ENCODE data around the gene STPG3.
A peak's percentile ranks its signal among the peaks of the same experiment; 100 is the strongest.

The STPG3 gene

DNA sequence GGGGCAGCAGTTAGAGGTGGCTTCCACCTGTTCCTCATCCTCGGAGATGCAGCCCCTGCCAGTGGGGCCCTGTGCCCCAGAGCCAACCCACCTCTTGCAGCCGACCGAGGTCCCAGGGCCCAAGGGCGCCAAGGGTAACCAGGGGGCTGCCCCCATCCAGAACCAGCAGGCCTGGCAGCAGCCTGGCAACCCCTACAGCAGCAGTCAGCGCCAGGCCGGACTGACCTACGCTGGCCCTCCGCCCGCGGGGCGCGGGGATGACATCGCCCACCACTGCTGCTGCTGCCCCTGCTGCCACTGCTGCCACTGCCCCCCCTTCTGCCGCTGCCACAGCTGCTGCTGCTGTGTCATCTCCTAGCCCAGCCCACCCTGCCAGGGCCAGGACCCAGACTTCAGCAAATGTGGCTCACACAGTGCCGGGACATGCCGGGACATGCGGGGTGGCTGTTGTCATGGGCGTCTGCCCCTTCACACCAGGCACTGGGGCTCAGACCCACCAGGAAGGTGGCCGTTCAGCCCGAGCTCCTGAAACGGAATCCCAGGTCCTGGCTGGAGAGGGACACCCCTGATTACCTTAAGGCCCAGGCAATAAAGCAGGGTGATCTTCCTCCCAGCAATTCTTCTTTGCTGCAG lies 25.3 kb upstream of the STPG3 start:
- Histone ChIP-seq H4K20me1 (ENCODE audit: insufficient read depth, low read length) (no peaks in the 10 kb centered on the region), H3K27me3 (ENCODE audit: insufficient read depth, low read length) (peaks cover 9% of the 10 kb centered on the region; the same call in 1 of the 2 replicates), H2AFZ (ENCODE audit: low read length) (no peak overlapping the region), H3K9me2 (ENCODE audit: low read depth, low read length) (no peaks in the 10 kb centered on the region), H3K4me2 (ENCODE audit: low read length) (no peak overlapping the region), H3K9me3 (ENCODE audit: low read length) (no peaks in the 10 kb centered on the region), H3K9ac (ENCODE audit: low read length) (no peak overlapping the region), H3K4me3 (ENCODE audit: low read depth, low read length, poor library complexity, severe bottlenecking) (no peak overlapping the region), H3K27ac (ENCODE audit: low read depth, low read length, poor library complexity, severe bottlenecking) (no peak overlapping the region), H3K79me2 (ENCODE audit: insufficient read depth, low read length) (no peaks in the 10 kb centered on the region), H3F3A (ENCODE audit: insufficient read depth, low read length) (no peaks in the 10 kb centered on the region), H3K4me1 (ENCODE audit: insufficient read depth, low read length, severe bottlenecking) (peaks cover 17% of the 10 kb centered on the region), H3K36me3 (ENCODE audit: insufficient read depth, low read length) (no peaks in the 10 kb centered on the region)
- TF ChIP-seq, protein P1, sequence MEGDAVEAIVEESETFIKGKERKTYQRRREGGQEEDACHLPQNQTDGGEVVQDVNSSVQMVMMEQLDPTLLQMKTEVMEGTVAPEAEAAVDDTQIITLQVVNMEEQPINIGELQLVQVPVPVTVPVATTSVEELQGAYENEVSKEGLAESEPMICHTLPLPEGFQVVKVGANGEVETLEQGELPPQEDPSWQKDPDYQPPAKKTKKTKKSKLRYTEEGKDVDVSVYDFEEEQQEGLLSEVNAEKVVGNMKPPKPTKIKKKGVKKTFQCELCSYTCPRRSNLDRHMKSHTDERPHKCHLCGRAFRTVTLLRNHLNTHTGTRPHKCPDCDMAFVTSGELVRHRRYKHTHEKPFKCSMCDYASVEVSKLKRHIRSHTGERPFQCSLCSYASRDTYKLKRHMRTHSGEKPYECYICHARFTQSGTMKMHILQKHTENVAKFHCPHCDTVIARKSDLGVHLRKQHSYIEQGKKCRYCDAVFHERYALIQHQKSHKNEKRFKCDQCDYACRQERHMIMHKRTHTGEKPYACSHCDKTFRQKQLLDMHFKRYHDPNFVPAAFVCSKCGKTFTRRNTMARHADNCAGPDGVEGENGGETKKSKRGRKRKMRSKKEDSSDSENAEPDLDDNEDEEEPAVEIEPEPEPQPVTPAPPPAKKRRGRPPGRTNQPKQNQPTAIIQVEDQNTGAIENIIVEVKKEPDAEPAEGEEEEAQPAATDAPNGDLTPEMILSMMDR (IDR thresholded peaks at IDR 0.05; ENCODE audit: low read length) = no peak
- no peak for TF ChIP-seq EZH2 (IDR thresholded peaks at IDR 0.05; ENCODE audit: borderline replicate concordance, low read length)

- Histone ChIP-seq H3K79me2 (ENCODE audit: insufficient read depth, low read length) (no peaks in the 10 kb centered on the region), H3K27ac (ENCODE audit: low read depth, low read length, poor library complexity, severe bottlenecking) (no peak overlapping the region), H3K4me3 (ENCODE audit: low read depth, low read length, poor library complexity, severe bottlenecking) (no peak overlapping the region), H3F3A (ENCODE audit: insufficient read depth, low read length) (no peaks in the 10 kb centered on the region), H3K27me3 (ENCODE audit: insufficient read depth, low read length) (peaks cover 10% of the 10 kb centered on the region; the same call in 1 of the 2 replicates), H3K36me3 (ENCODE audit: insufficient read depth, low read length) (no peaks in the 10 kb centered on the region), H3K4me2 (ENCODE audit: low read length) (no peak overlapping the region), H3K9me2 (ENCODE audit: low read depth, low read length) (no peaks in the 10 kb centered on the region), H4K20me1 (ENCODE audit: insufficient read depth, low read length) (no peaks in the 10 kb centered on the region), H3K9me3 (ENCODE audit: low read length) (no peaks in the 10 kb centered on the region), H3K9ac (ENCODE audit: low read length) (no peak overlapping the region), H2AFZ (ENCODE audit: low read length) (no peak overlapping the region), H3K4me1 (ENCODE audit: insufficient read depth, low read length, severe bottlenecking) (peaks cover 17% of the 10 kb centered on the region)
- no peak for TF ChIP-seq EZH2 (IDR thresholded peaks at IDR 0.05; ENCODE audit: borderline replicate concordance, low read length)
- TF ChIP-seq, protein P1 (IDR thresholded peaks at IDR 0.05; ENCODE audit: low read length) = no peak
Observed at GRCh38 chr9:137226338-137227053, 24.6 kb upstream of the STPG3 start.

GRCh38 chr9:137227054-137227852 lies 23.8 kb upstream of the STPG3 start, which contains the start of gene RNF224:
Gene RNF224, plus strand, starts transcription at chr9:137227502. Its CDS starts 834 bp downstream, at chr9:137228336.
- Histone ChIP-seq H3K27ac (ENCODE audit: low read depth, low read length, poor library complexity, severe bottlenecking) (no peak within 1 kb of the TSS), H3K9me3 (ENCODE audit: low read length) (no peaks in the 10 kb centered on the region), H3K4me2 (ENCODE audit: low read length) (no peak within 1 kb of the TSS), H4K20me1 (ENCODE audit: insufficient read depth, low read length) (no peaks in the 10 kb centered on the region), H2AFZ (ENCODE audit: low read length) (no peak within 1 kb of the TSS), H3K27me3 (ENCODE audit: insufficient read depth, low read length) (peaks cover 10% of the 10 kb centered on the region; the same call in 1 of the 2 replicates), H3F3A (ENCODE audit: insufficient read depth, low read length) (no peaks in the 10 kb centered on the region), H3K9ac (ENCODE audit: low read length) (no peak within 1 kb of the TSS), H3K79me2 (ENCODE audit: insufficient read depth, low read length) (no peaks in the 10 kb centered on the region), H3K36me3 (ENCODE audit: insufficient read depth, low read length) (no peaks in the 10 kb centered on the region), H3K4me1 (ENCODE audit: insufficient read depth, low read length, severe bottlenecking) (peaks cover 16% of the 10 kb centered on the region), H3K9me2 (ENCODE audit: low read depth, low read length) (no peaks in the 10 kb centered on the region), H3K4me3 (ENCODE audit: low read depth, low read length, poor library complexity, severe bottlenecking) (no peak within 1 kb of the TSS)
- TF ChIP-seq EZH2 (IDR thresholded peaks at IDR 0.05; ENCODE audit: borderline replicate concordance, low read length) = no peak
- TF ChIP-seq, protein P1 (IDR thresholded peaks at IDR 0.05; ENCODE audit: low read length) = peak; percentile 96

Measured in OCI-LY1 (cell line).